ENCODE data around the gene TOM1L2.

- TF ChIP-seq, protein P1, sequence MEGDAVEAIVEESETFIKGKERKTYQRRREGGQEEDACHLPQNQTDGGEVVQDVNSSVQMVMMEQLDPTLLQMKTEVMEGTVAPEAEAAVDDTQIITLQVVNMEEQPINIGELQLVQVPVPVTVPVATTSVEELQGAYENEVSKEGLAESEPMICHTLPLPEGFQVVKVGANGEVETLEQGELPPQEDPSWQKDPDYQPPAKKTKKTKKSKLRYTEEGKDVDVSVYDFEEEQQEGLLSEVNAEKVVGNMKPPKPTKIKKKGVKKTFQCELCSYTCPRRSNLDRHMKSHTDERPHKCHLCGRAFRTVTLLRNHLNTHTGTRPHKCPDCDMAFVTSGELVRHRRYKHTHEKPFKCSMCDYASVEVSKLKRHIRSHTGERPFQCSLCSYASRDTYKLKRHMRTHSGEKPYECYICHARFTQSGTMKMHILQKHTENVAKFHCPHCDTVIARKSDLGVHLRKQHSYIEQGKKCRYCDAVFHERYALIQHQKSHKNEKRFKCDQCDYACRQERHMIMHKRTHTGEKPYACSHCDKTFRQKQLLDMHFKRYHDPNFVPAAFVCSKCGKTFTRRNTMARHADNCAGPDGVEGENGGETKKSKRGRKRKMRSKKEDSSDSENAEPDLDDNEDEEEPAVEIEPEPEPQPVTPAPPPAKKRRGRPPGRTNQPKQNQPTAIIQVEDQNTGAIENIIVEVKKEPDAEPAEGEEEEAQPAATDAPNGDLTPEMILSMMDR (IDR thresholded peaks at IDR 0.05) = no peak
- no peak for TF ChIP-seq POLR2A (IDR thresholded peaks at IDR 0.05)
These were observed 91.5 kb downstream of the TOM1L2 start for GRCh38 chr17:17880577-17881196.

All from adrenal gland (tissue), 5 donors.